WTC11 (cell line): ENCODE data around the gene CDCP1. TPM values are rescaled to one million over a fixed set of nuclear protein-coding genes. Genes with fewer than 3 reads are reported as not detected.

Experiments
- ATAC-seq: fragments of 200-7000 bp; cut with Tn5 transposase; 2 replicates; pipeline ENCODE4 v1.10.0; 2021; ENCODE audit warnings: mild to moderate bottlenecking, moderate library complexity
- CTCF ChIA-PET: fragments of 300-600 bp; sonication (Branson Sonifier 250); formaldehyde crosslinking; loops from one replicate; lab custom pipeline; 2021; ENCODE audit warnings: antibody characterized with exemption; lab: Charles Lee
- POLR2A ChIA-PET: fragments of 350-600 bp; sonication (Branson Sonifier 250); formaldehyde crosslinking; loops from one replicate; lab custom pipeline; 2021; ENCODE audit warnings: antibody characterized with exemption; lab: Charles Lee
- DNase-seq: peaks from one replicate; pipeline ENCODE4 v3.0.0; 2021; ENCODE audit warnings: low spot score
- H3K27ac Mint-ChIP-seq: 2 replicates; pipeline ENCODE4 v1.8.0; 2021; ENCODE audit warnings: mixed read lengths
- H3K27me3 Mint-ChIP-seq: 2 replicates; pipeline ENCODE4 v1.8.0; 2021; ENCODE audit warnings: low read depth, mild to moderate bottlenecking, moderate library complexity, mixed read lengths
- H3K36me3 Mint-ChIP-seq: 2 replicates; pipeline ENCODE4 v1.8.0; 2021; ENCODE audit warnings: mixed read lengths
- H3K4me1 Mint-ChIP-seq: 2 replicates; pipeline ENCODE4 v1.8.0; 2022; ENCODE audit warnings: mixed read lengths
- H3K4me3 Mint-ChIP-seq: 2 replicates; pipeline ENCODE4 v1.8.0; 2021; ENCODE audit warnings: mild to moderate bottlenecking, moderate library complexity, mixed read lengths
- H3K9me3 Mint-ChIP-seq: 2 replicates; pipeline ENCODE4 v1.8.0; 2021; ENCODE audit warnings: mixed read lengths
- AR ChIP-seq: fragments of 250-450 bp; sonication (Bioruptor Pico); IDR thresholded peaks from 2 replicates; pipeline ENCODE4 v1.9.0; 2021; ENCODE audit warnings: mild to moderate bottlenecking
- ARID4B ChIP-seq: sonication (generic); formaldehyde crosslinking; IDR thresholded peaks from 2 replicates; pipeline ENCODE4 v1.8.0; 2023; ENCODE audit warnings: missing genetic modification reagents, mild to moderate bottlenecking, borderline replicate concordance
- CBFB ChIP-seq: sonication (generic); formaldehyde crosslinking; IDR thresholded peaks from 2 replicates; pipeline ENCODE4 v1.8.1; 2022; ENCODE audit warnings: mild to moderate bottlenecking, low read depth, missing genetic modification reagents
- MXD4 ChIP-seq: fragments of 250-450 bp; sonication (Bioruptor Pico); IDR thresholded peaks from 2 replicates; pipeline ENCODE4 v1.8.0; 2021; ENCODE audit warnings: mild to moderate bottlenecking, moderate library complexity, borderline replicate concordance
- NR2C2 ChIP-seq: sonication (generic); formaldehyde crosslinking; IDR thresholded peaks from 2 replicates; pipeline ENCODE4 v1.8.0; 2022; ENCODE audit warnings: mild to moderate bottlenecking, missing genetic modification reagents
- NR3C1 ChIP-seq: sonication (generic); formaldehyde crosslinking; conservative IDR thresholded peaks from 2 replicates; pipeline ENCODE4 v1.8.1; 2023; ENCODE audit warnings: low read depth, mild to moderate bottlenecking, missing genetic modification reagents
- PRRX2 ChIP-seq: fragments of 250-450 bp; sonication (Bioruptor Pico); IDR thresholded peaks from 2 replicates; pipeline ENCODE4 v1.8.0; 2021; ENCODE audit warnings: mild to moderate bottlenecking
- RELA ChIP-seq: sonication (generic); formaldehyde crosslinking; IDR thresholded peaks from 2 replicates; pipeline ENCODE4 v1.8.1; 2022; ENCODE audit warnings: missing genetic modification reagents, mild to moderate bottlenecking, borderline replicate concordance
- SOX15 ChIP-seq: fragments of 250-450 bp; sonication (Bioruptor Pico); IDR thresholded peaks from 2 replicates; pipeline ENCODE4 v1.9.0; 2021; ENCODE audit warnings: mild to moderate bottlenecking
- total RNA-seq: library from RNA; stranded (reverse); gene quantifications from 3 replicates; pipeline ENCODE4 v1.2.3, GENCODE V29; 2021
- TF ChIP-seq, protein P1 (sequence below): fragments of 250-450 bp; sonication (Bioruptor Pico); IDR thresholded peaks from 2 replicates; pipeline ENCODE4 v1.9.0; 2021; ENCODE audit warnings: mild to moderate bottlenecking, borderline replicate concordance
- TF ChIP-seq, protein P2 (sequence below): sonication (generic); formaldehyde crosslinking; conservative IDR thresholded peaks from 2 replicates; pipeline ENCODE4 v1.8.1; 2023; ENCODE audit warnings: mild to moderate bottlenecking, low read depth, missing genetic modification reagents, moderate library complexity

CDCP1 gene
- total RNA-seq, 1 experiment from 2014 or later, result 14.6 TPM

DNA sequence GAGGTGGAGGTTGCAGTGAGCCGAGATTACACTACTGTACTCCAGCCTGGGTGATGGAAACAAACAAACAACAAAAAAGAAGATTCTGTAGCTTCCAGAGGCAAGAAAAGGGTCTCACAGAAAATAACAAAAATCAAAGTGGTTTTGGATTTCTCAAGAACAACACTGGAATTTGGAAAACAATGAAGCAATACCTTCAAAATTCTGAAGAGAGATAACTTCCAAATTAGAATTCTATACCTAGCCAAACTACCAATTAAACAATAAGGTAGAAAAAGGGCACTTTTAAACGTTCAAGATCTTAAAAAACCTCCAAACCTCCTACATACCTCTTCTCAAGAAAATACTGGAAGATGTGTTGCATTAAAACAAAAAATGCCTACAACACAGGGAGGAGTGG is 4.9 kb upstream of the CDCP1 start (continued):
- TF ChIP-seq ARID4B (no peak), RELA (CRISPR knock-in tag) (no peak), NR3C1 (CRISPR knock-in tag) (no peak), NR2C2 (CRISPR knock-in tag) (no peak)
- TF ChIP-seq, protein P1, sequence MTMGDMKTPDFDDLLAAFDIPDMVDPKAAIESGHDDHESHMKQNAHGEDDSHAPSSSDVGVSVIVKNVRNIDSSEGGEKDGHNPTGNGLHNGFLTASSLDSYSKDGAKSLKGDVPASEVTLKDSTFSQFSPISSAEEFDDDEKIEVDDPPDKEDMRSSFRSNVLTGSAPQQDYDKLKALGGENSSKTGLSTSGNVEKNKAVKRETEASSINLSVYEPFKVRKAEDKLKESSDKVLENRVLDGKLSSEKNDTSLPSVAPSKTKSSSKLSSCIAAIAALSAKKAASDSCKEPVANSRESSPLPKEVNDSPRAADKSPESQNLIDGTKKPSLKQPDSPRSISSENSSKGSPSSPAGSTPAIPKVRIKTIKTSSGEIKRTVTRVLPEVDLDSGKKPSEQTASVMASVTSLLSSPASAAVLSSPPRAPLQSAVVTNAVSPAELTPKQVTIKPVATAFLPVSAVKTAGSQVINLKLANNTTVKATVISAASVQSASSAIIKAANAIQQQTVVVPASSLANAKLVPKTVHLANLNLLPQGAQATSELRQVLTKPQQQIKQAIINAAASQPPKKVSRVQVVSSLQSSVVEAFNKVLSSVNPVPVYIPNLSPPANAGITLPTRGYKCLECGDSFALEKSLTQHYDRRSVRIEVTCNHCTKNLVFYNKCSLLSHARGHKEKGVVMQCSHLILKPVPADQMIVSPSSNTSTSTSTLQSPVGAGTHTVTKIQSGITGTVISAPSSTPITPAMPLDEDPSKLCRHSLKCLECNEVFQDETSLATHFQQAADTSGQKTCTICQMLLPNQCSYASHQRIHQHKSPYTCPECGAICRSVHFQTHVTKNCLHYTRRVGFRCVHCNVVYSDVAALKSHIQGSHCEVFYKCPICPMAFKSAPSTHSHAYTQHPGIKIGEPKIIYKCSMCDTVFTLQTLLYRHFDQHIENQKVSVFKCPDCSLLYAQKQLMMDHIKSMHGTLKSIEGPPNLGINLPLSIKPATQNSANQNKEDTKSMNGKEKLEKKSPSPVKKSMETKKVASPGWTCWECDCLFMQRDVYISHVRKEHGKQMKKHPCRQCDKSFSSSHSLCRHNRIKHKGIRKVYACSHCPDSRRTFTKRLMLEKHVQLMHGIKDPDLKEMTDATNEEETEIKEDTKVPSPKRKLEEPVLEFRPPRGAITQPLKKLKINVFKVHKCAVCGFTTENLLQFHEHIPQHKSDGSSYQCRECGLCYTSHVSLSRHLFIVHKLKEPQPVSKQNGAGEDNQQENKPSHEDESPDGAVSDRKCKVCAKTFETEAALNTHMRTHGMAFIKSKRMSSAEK (CRISPR knock-in tag), result no peak

GRCh38 chr3:45148921-45149320 is 2.7 kb upstream of the CDCP1 start:
- peaks cover 13% of the 10 kb centered on the region for H3K9me3 Mint-ChIP-seq
- ChIA-PET CTCF (interaction anchor here (0.6 to 1.3 kb wide), 3 partner anchors 35 to 94 kb away, joined by 3 to 5 read pairs (median 3); no protein-coding TSS in a partner anchor), POLR2A (no interaction called here)
- ATAC-seq (no peak), DNase-seq (no peak)
- H3K4me1 Mint-ChIP-seq, result peaks cover 23% of the 10 kb centered on the region
- no peaks in the 10 kb centered on the region for H3K36me3 Mint-ChIP-seq
- H3K27ac Mint-ChIP-seq, result no peak overlapping the region
- TF ChIP-seq PRRX2, result no peak
- TF ChIP-seq MXD4 (CRISPR knock-in tag), result no peak
- TF ChIP-seq CBFB (CRISPR knock-in tag), result no peak
- TF ChIP-seq, protein P2, sequence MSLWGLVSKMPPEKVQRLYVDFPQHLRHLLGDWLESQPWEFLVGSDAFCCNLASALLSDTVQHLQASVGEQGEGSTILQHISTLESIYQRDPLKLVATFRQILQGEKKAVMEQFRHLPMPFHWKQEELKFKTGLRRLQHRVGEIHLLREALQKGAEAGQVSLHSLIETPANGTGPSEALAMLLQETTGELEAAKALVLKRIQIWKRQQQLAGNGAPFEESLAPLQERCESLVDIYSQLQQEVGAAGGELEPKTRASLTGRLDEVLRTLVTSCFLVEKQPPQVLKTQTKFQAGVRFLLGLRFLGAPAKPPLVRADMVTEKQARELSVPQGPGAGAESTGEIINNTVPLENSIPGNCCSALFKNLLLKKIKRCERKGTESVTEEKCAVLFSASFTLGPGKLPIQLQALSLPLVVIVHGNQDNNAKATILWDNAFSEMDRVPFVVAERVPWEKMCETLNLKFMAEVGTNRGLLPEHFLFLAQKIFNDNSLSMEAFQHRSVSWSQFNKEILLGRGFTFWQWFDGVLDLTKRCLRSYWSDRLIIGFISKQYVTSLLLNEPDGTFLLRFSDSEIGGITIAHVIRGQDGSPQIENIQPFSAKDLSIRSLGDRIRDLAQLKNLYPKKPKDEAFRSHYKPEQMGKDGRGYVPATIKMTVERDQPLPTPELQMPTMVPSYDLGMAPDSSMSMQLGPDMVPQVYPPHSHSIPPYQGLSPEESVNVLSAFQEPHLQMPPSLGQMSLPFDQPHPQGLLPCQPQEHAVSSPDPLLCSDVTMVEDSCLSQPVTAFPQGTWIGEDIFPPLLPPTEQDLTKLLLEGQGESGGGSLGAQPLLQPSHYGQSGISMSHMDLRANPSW (CRISPR knock-in tag), result no peak
- no peak for TF ChIP-seq SOX15 (CRISPR knock-in tag)
- TF ChIP-seq AR (CRISPR knock-in tag), result no peak
- H3K27me3 Mint-ChIP-seq, result peaks cover 50% of the 10 kb centered on the region
- H3K4me3 Mint-ChIP-seq, result no peak overlapping the region
